HG03575 (cell line): ENCODE results near the gene GTPBP6.
"Not testable (repeated sequence)": the region's sequence is repeated elsewhere in the genome, so short reads cannot be mapped to it uniquely, and the experiment has no call there.

Experiments
- ATAC-seq: cut with Tn5 transposase; IDR thresholded peaks from one replicate; pipeline ENCODE4 v1.9.1; 2021; ENCODE audit not compliant: unreplicated experiment, insufficient number of reproducible peaks, low FRiP score; ENCODE audit errors: extremely low read depth

The GTPBP6 gene

DNA sequence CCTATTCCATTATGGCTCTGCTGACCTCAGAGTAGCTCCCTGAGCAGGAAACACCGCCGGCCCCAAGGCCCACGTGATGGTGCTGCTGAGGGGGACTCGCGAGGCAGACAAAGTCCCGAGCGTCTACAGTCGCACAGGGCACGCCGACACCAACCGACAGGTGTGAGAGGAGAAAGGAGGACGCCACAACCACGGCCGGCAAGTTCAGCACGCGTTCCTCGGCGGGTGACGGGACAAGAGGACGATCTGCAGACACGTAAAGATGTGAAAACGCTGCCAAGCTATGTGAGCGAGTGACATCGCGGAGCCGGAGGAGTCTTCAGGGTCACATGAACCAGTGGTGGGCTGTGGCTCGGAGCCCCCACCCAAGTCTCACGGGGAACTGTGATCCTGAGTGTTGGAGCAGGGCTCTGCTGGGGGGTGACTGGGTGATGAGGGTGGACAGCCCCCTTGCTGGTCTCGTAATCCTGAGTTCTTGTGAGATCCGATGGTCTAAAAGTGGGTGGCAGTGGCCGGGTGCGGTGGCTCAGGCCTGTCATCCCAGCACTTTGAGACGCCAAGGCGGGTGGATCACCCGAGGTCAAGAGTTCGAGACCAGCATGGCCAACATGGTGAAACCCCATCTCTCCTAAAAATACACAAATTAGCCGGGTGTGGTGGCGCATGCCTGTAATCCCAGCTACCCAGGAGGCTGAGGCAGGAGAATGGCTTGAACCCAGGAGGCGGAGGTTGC, 34.2 kb upstream of the GTPBP6 start:
- no peak for ATAC-seq

DNA sequence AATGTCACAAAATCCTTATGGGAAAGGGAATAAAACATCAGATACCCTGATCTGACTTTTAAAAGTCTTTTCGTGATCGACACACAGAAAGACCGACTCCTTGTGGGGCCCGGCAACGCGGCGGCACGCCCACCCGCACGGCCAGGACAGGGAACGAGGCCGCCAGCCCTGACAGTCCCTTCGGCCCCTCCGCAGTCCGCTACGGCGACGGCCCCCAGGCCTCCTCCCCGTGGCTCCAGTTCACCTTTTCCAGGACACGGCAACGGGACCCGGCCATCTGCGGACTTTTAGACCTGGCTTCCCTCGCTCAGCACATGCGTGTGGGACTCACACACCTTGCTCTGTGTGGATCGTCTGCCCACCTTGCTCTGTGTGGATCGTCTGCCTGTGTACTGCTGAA, 33.6 kb upstream of the GTPBP6 start:
- no peak for ATAC-seq

GRCh38 chrX:351736-352135, 33.1 kb upstream of the GTPBP6 start:
- ATAC-seq: no peak

DNA sequence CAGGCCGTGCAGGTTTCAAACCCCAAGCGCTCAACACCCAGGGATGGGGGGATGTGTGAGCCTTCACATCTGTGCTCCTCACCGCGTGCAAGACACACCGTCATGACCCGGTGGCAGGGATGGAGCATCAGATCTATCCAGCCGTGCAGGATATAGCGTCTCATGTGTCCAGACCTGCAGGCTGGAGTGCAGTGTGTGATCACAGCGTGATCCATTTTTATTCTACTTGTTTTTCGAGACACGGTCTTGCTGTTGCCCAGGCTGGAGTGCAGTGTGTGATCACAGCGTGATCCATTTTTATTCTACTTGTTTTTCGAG, 32.7 kb upstream of the GTPBP6 start:
- ATAC-seq: not testable (repeated sequence)

DNA sequence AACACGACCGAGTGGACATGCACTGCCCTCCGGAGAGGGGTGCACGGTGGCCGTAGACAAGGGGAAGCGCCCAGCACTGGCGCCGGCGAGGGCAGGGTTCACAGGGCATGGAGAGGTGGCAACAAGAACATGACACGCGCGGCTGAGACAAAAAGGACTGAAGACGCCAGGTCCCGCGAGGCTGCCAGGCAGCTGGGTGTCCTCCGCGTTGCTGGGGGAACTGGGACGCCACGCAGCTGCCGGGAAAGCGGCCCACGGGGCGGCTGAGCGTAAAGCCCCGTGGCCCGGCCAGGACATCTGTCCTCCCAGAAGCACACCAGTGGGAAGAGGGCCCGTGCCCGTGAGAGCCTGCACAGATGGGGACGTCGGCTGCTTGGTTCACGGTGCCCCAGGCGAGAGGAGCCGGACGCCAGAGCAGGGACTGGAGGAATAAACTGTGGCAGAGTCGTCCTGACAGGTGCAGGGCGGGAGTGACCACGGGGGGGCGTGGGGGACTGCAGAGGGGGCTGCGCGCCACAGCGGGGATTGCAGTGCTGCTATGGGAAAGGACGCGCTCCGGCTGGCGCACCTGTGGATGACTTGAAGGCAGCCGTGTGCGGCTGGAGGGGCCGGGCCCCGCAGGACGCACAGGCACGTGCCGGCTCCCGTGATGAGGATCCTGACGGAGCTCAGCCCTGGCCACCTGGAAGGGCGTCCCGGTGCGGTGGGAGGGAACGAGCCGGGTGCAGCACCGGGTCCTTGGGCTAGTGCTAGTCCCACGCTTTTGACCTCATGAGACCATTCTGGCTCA, 32.1 kb upstream of the GTPBP6 start:
- no peak for ATAC-seq

DNA sequence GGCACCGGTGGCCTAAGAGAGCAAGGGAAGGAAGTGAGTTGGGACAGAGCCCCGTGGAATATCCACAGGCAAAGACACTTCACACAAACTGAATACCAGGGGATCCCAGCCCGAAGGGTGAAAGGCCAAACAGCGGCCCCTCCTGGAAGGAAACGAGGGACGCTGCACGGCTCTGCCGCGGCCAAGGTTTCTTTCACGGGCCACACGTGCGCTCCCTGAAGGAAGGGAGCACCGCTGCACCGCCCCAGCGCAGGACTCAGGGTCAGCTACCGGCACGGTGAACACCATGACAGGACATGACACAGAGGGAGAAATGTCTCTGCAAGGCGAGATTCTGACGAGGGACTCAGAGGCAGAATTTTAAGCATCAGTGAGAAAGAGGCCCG, 31.5 kb upstream of the GTPBP6 start:
- ATAC-seq: no peak

DNA sequence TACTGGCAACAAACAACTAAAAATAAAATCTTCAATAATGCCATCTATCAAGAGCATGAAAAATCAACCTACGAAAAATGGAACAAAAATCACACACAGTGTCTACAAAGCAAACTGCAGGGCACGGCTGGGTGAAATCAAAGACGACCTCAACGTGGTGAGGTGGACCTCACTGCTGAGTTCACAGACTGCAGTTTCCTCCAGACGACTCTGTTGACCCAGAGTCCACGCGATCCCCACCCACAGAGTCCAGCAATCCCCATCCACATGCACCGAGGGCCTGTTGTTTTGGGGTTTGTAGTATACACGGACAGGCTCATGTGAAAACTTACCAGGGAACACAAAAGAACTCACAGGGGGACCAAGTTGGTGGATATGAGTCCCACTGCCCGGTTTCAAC, 31.1 kb upstream of the GTPBP6 start:
- ATAC-seq: no peak

- ATAC-seq: no peak
Observed at GRCh38 chrX:349196-349595, 30.6 kb upstream of the GTPBP6 start.

GRCh38 chrX:348461-349117, 30.0 kb upstream of the GTPBP6 start:
- ATAC-seq: no peak

GRCh38 chrX:347351-348117, 28.9 kb upstream of the GTPBP6 start:
- no peak for ATAC-seq

DNA sequence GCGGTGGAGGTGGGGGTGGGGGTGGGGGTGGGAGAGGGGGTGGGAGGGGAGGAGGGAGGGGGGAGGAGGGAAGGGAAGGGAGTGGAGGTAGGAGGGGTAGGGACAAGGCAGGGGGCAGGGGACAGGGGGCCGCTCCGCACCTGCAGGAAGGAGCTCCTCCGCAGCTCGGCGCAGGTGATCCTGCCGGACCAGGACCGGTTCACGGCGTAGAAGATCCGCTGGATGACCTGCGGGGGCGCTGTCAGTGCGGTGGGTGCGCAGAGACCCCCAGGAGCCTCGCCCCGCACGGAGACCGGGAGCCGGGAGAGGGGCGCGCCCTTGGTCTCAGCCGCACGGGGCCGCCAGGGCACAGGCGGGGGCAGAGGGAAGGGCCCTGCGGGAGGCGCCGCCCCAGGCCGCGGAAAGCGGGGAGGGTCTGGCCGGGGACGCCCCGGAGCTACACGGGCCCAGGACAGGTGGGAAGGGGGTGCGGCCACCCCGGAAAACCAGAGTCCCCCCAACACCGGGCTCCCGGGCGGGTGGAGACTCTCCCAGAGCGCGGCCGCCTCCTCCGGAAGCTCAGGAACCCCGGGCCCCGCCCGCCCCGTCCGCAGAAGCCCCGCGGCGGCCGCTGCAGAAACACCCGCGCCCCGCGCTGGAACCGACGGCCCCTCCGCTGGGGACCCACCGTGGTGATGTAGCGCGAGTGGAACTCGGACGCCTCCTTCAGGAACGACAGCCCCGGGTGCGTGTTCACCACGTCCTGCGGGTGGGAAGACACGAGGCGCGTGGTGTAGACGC, 27.6 kb upstream of the GTPBP6 start:
- ATAC-seq: no peak

DNA sequence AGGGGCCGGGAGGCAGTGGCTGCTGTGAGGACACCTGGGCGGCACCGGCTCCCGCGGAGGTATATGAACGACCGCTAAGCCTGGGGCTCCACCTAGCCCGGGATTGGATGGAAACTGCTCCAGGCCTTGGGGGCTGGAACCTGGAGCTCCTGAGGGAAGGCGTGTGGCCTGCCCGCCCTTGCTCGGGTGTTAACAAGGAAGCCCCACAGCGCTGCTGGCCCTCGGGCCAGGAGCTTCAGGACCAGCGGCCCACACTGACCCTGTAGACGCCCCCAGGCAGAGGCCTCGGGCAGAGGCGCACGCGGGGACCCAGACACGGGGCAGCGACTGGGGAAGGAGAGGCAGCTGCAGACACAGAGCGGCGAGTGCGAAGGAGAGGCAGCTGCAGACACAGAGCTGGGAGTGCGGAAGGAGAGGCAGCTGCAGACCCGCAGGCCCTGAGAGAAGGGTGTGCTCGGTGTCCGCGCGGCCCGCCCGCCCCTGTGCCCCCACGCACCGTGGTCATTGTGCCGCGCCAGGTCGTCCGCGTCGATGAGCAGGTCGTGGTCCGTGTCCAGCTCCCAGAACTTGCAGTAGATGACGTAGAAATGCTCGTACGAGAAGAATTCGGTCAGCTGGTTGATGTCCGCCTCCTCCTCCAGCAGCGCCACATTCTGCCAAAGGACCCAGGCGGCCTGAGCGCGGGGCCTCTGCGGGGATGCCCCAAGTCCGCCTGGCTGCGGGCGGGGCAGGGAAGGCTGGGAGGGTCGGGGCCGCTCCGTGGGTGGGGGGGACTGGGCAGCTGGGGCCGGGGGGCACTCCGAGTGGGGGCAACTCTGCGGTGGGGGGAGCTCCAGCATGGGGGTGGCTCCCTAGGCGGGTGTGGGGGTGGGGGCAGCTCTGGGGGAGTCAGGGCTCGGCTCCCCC, 26.7 kb upstream of the GTPBP6 start:
- no peak for ATAC-seq

DNA sequence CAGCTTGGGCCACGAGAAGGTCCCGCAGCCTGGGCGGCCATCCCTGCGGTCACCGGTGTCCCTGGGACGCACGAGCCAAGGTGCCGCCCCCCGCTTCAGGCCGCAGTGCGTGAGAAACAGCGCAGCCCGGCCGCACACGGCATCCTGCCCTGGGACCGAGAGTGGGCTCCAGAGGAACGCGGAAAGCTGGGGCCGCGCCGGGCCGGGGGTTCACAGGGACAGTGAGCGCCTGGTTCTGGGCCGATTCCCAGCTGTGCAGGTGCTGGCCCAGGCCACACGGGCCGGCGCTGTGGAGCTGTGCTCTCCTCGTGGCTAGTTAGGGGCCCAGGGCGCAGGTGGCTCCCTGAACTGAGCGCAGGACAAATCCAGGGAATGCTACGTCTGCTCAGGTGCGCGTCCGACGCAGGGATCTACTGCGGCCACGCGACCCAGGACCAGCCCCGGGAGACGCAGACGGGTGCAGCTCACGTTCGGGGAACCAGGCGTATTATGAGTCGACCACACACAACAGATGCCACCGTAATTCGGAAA, 25.8 kb upstream of the GTPBP6 start:
- no peak for ATAC-seq

GRCh38 chrX:341541-342101, 23.0 kb upstream of the GTPBP6 start:
- ATAC-seq: no peak

DNA sequence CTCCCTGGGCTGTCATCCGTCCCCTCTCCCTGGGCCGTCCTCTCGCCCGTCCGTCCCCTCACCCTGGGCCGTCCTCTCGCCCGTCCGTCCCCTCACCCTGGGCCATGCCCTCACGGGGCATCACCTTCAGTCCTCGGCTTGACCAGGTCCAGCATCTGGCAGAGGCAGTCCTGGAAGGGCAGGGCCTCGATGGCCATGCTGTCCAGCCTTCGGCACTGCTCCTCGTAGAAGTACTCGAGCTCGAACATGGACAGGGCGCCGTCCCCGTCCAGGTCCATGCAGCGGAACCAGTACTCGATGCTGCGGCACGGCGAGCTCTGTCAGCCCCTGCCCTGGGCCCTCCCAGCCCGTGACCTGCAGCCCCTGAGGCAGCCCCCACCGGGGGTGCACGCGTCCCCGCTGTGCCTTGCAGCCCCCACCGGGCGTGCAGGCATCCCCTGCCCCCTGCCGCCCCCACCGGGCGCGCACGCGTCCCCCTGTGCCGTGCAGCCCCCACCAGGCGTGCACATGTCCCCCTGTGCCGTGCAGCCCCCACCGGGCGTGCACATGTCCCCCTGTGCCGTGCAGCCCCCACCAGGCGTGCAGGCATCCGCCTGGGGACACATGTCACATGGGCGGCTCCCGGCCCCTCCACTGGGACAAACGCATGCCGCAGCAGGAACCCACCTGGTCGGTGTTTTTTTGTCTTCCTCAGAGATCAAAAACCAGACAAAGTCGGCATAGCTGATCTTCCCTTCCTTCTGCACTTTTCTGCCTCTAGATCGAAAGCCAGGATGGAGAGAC, 22.2 kb upstream of the GTPBP6 start:
- ATAC-seq: no peak

DNA sequence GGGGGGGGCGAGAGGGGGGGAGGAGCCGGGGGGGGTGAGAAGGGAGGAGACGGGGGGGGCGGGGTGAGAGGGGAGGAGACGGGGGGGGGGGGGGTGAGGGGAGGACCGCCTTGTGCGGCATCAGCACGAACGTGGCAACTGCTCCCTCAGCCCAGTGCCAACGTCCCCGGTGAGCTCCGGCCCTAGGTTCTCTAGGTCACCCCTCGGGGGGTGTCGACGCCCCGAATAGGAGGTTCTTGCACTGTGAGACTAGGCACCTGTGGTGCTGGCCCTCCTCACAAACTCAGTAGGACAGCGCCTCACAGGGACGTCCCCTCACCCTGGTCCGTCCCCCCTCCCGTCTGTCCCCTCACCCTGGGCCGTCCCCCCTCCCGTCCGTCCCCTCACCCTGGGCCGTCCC, 21.5 kb upstream of the GTPBP6 start:
- no peak for ATAC-seq
